ENCODE measurements around the gene ALK. TPM values are rescaled to one million over a fixed set of nuclear protein-coding genes. Genes with fewer than 3 reads are reported as not detected.

ALK gene
- total and polyA plus RNA-seq, 10 of the 15 experiments (the other 5 are each of a cell fraction or from before 2014, with no cell fraction given) = 0.11 TPM; not detected in 9

GRCh38 chr2:29742656-29743055 is 178.7 kb downstream of the ALK start:
- TF ChIP-seq PML (IDR thresholded peaks at IDR 0.05; ENCODE audit: low read length) = no peak
- no peak for TF ChIP-seq FOXM1 (IDR thresholded peaks at IDR 0.05; ENCODE audit: low read depth, low read length)
- TF ChIP-seq SIX5 (IDR thresholded peaks at IDR 0.05; ENCODE audit: low read depth, low read length, severe bottlenecking) = no peak
- TF ChIP-seq SUPT20H (IDR thresholded peaks at IDR 0.05; ENCODE audit: borderline replicate concordance, control insufficient read depth, low read depth, low read length) = no peak
- no peak for TF ChIP-seq JUNB (IDR thresholded peaks at IDR 0.05)
- TF ChIP-seq, protein P1, sequence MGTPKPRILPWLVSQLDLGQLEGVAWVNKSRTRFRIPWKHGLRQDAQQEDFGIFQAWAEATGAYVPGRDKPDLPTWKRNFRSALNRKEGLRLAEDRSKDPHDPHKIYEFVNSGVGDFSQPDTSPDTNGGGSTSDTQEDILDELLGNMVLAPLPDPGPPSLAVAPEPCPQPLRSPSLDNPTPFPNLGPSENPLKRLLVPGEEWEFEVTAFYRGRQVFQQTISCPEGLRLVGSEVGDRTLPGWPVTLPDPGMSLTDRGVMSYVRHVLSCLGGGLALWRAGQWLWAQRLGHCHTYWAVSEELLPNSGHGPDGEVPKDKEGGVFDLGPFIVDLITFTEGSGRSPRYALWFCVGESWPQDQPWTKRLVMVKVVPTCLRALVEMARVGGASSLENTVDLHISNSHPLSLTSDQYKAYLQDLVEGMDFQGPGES (IDR thresholded peaks at IDR 0.05) = no peak
- no peak for TF ChIP-seq MTA3 (IDR thresholded peaks at IDR 0.05; ENCODE audit: borderline replicate concordance, low read length)
- no peak for TF ChIP-seq SUZ12 (IDR thresholded peaks at IDR 0.05; ENCODE audit: unreplicated experiment)
- TF ChIP-seq ZNF217 (IDR thresholded peaks at IDR 0.05) = no peak
- no peak for TF ChIP-seq HDAC2 (IDR thresholded peaks at IDR 0.05)
- no peak for TF ChIP-seq SMC3 (IDR thresholded peaks at IDR 0.05; ENCODE audit: borderline replicate concordance, low read length)
- TF ChIP-seq SMAD1 (IDR thresholded peaks at IDR 0.05; ENCODE audit: low read depth, partially characterized antibody) = no peak
- no peak for TF ChIP-seq ZBED1 (IDR thresholded peaks at IDR 0.05; ENCODE audit: borderline replicate concordance)
- TF ChIP-seq BHLHE40 (IDR thresholded peaks at IDR 0.05; ENCODE audit: borderline replicate concordance in 1 of 2, low read depth in 2 of 2, low read length in 1 of 2) = no peak

More at GRCh38 chr2:29742656-29743055, 178.7 kb downstream of the ALK start:
- H3K27ac ChIP-seq (ENCODE audit: control insufficient read depth, insufficient read depth) = no peak overlapping the region
- no peaks in the 10 kb centered on the region; the same call in 2 of the 3 replicates for H3K9me3 ChIP-seq (replicated peaks; ENCODE audit: control insufficient read depth, insufficient read depth, low read length)
- H3K4me2 ChIP-seq (ENCODE audit: control insufficient read depth, insufficient read depth) = no peak overlapping the region
- no peak overlapping the region for H2AFZ ChIP-seq (ENCODE audit: control insufficient read depth, low read depth, low read length)
- no peak for DNase-seq (ENCODE audit: low read depth, low spot score)
- no peaks in the 10 kb centered on the region for H3K36me3 ChIP-seq (ENCODE audit: control insufficient read depth in 2 of 2, insufficient read depth in 2 of 2, low read length in 1 of 2)
- H4K20me1 ChIP-seq (ENCODE audit: control insufficient read depth, insufficient read depth) = no peaks in the 10 kb centered on the region
- WGBS (ENCODE audit: insufficient coverage, insufficient replicate concordance, low lambda C conversion rate, missing lambda C conversion rate) = 9% methylated on average over 2 of the region's 2 CpGs
- FAIRE-seq = no peak
- ChIA-PET POLR2A (no interaction called here), RAD21 (ENCODE audit: unreplicated experiment) (no interaction called here), CTCF (no interaction called here), SMC1A (ENCODE audit: uncharacterized antibody, unreplicated experiment) (interaction anchor here (1.4 kb wide), 1 partner anchor 88 kb away, joined by 6 read pairs; no protein-coding TSS in a partner anchor)
- no peaks in the 10 kb centered on the region for H3K79me2 ChIP-seq (ENCODE audit: control insufficient read depth, insufficient read depth, low read length)
- H3K9ac ChIP-seq (ENCODE audit: control insufficient read depth, insufficient read depth, low read length) = no peak overlapping the region
- no peak overlapping the region for H3K4me3 ChIP-seq
- no peak for ATAC-seq
- in situ Hi-C loops (cut with MboI) = no loop called here
- intact Hi-C loops (cut with micrococcal nuclease; ENCODE audit: unreplicated experiment) = no loop called here
- H3K27me3 ChIP-seq (replicated peaks in 1 of 2; ENCODE audit: control insufficient read depth in 2 of 2, insufficient read depth in 2 of 2, low read length in 1 of 2) = no peaks in the 10 kb centered on the region
- no TSS peak for BruUV-seq (replicated peaks)
- H3K4me1 ChIP-seq (ENCODE audit: control insufficient read depth, insufficient read depth, low read length) = peaks cover 7% of the 10 kb centered on the region; the same call in 1 of the 2 replicates

Data from GM12878 (cell line).